GM18870 (cell line): ENCODE measurements around the gene CDH23.

Source experiments
- ATAC-seq: cut with Tn5 transposase; IDR thresholded peaks from one replicate; pipeline ENCODE4 v1.9.1; 2021; ENCODE audit warnings: moderate library complexity; ENCODE audit not compliant: unreplicated experiment

The CDH23 gene

DNA sequence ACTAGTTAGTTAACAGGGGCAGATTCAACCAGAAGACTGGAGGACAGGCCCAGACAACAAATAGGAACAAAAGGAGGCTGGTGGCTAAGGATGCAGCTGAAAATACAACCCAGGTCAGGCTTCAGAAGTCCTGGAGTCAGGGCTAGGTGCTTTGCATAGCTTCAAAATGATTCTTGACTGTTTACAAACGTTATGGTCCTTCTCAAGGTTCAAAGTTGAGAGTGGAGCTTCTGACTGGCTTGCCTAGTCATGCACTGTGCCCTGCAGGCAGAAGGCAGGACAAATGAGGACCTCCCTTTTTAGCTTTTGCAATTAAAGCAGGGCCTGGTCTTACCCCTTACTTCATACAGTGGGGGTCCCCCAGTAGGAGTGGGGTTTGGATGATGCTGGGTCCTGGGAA is 4.4 kb upstream of the CDH23 start:
- ATAC-seq: no peak

DNA sequence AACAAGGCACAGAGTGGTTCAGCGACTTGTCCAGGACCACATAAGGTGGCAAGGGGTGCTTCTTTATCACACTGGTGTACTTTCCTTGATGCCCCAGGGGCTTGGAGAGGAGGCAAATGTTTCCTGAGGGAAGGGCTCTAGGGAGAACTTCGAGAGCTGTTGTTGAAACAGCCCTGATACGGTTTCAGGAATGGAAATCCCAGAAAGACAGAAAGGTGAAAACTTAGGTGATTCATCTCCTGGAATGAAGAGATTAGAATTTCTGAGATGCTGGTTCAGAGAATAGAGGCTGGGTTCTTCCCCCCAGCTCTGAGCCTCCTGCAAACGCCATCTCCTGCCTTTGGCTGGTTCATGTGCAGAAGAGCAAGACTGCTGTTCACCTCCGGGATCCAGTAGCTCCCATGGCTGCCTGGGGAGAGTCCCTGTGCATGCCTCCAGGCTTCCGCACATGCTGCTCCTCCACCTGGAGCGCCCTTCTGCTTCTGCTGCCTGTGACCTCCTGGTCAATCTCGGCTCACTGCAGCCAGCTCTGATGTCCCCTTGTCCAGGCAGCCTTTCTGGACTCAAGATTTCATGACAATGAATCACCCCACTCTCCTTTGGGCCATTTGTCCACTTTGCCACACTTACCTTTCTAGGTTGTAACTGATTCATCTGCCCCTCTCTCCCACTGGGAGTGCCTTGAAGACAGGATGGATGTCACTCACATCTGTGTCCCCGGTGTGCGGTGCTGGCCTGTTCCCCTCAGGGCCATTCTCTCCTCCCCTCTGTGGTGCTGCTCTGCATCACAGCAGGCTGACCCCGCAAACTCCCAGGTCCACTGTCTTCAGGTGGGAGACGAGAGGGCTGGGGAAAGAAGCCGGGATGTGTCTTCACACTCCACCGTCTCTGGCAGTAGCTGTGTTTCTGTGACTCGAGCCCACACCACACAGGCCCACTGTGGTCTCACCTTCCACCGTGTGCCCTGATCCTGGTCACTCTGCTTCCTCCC is 3.6 kb upstream of the CDH23 start:
- no peak for ATAC-seq

DNA sequence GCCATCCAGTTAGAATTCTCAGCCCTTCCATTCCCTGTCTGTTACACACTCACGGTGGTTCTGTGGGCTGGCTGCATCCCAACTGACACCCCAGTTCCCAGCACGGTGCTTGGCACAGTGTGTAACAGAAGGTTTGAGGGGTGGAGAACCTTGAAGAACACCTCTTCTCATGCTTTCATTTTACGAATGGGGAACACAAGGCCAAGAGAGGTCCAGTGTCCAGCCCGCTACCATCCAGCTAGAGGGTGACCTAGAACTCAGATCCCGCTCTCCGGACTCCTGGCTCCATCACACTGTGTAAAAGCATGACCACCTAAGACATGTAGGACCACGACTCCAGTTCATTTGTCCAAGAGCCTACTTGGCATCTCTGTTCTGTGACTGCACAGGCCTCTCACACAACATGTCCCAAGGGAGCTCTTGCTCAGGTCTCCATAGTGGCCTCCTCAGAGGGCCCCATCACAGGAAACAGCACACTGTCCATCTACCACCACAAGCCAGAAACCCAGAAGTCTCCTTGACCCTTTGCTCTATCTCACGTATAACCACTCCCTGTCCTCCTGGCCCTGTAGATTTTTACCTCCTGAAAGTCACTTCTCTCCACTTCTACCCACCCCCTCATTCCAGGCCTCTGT is 2.8 kb upstream of the CDH23 start:
- ATAC-seq: no peak

DNA sequence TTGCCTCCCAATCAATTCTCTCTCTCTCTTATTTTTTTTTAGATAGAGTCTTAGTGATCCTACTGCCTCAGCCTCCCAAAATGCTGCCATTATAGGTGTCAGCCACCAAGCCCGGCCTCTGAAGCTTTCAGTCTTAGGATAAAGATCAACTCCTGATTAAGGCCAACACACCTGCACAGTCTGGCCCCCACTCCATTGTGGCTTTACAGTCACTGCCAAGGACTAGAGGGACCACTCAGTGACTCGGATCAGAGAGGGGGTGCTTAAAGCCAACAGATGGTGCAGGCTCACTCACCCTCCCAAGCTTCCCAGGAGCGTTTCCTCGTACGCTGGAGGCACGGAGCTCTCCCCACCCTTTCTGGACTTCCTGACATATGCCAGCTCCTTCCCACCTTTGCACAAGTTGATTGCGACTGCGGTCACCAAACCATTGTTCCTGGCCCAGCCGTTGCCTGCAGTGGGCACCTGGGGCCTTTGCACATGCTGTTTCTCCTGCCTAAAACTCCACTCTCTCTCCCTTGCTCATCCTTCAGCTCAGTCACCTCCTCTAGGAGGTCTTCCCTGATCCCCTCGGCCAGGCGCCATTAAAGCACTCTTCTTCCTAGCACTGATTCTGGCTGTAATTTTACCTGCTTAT is 1.7 kb upstream of the CDH23 start:
- no peak for ATAC-seq

DNA sequence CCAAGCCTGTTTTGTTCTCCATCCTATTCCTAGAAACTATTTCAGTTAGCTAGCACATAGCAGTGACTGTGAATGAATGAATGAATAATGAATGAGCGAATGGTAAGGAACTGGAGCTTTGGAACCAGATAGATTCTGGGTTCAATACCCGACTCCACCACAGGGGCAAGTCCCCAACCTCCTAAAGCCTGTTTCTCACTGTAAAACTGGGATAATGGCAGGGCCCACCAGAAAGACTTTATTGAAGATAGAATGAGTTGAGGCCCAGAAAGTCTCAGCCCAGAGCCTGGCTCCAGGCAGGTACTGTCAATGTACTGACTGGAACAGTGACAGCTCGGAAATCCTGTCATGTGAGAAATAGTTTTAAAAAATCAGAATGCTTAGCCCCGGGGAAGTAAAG is 1.1 kb upstream of the CDH23 start:
- ATAC-seq: no peak

DNA sequence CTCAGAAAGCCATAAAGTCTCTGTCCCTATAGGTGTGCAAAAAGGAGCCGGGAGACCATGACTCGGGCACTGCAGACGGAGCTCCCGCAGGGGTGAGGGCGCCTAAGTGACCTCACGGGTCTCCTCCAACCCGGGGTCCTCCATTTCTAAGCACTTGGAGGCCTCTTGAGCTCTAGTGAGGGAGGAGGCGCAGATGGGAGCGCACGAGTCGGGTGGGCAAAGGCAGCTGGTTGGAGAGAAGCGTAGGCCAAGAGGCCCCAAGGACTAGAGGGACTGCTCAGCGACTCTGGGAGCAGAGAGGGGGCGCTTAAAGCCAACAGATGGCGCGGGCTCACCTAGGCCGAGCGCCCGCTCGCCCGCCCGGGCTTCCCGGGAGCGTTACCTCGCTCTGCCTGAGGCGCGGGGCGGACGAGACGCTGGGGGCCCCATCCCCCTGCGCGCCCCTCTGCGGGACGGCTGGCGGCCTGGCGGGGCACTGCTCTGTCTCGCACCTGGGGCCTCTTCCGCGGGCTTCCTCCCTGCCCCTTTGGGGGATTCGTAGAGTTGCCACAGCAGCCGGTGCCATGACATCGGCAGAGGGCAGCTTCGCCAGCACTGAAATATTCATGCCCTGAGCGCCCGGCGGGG is 523 bp upstream of the CDH23 start:
- no peak for ATAC-seq

DNA sequence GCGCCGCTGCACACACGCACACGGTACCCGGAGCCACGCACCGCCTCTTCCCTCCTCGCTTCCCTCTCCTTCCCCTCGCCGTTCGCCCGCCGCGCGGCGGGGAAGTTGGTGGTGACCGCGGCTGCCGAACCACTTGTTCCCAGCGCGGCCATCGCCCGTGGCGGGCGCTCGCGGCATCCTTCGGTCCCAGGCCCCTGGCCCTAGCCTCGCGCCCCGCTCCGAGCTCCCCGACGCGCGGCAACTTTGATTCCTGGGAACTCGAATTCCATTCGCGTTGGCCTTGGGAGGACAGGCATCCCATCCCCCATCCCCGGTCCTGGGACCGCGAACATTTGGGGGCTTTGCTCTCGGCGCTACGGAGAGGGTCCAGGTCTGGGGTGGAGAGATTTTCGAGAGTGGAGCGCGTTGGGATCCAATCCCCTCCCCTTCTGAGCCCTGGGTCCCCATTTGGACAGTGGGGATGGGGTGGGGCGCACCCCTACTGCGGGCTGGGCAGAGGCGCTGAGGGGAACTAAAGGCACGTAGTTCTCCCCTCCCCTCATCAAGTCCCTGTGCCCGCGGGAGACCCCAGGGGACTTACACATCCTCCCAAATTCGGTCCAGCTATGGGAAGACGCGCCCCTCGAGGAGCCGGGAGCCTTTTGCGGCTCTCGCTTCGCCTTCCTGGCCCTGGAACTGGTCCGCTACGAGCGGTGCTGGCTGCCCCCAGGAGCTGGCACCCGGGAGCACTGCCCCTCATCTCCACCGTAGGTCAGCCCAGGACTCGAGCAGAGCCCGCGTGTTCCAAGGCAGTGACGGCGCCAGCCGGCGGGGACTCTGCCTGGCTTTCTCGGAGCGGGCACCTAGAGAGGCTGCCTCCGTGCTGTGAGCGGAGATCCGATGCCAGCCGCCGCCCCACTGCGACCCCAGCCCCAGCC is 834 bp downstream of the CDH23 start:
- ATAC-seq: no peak

DNA sequence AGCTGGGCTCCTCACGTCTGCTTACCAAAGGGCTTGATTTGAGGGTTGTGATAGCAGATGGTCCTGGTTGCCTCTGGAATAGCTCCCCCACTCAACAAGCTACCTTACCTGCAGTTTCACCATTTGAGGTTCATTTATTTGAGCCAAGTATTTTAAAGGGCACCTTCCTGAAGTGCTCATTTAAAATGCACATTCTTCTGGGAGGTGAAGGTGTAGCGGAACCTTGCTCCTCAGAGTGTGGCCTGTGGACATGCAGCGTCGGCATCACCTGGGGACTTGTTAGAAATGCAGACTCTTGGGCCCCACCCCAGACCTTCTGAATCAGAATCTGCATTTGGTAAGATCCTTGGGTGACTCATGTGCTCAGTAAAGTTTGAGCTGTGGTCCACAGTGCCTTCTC is 2.3 kb downstream of the CDH23 start:
- no peak for ATAC-seq

DNA sequence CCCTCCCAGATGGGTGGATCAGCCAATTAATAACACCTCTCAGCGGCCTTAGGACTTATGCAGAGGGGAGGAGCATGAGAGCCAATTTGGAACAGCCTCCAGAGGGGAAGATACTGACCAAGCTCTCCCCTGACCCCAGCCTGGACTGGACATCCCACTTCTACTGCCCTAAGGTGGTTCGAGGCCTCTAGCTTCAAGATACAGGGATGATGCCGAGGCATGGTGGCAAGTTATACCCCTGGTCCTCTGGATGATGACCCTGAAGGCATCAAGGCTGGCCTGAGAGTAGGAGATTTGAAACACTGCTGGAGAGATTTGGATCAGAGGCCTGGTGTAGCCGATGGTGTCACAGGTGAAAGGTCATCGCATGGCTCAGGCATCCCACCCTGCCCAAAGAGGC is 3.2 kb downstream of the CDH23 start:
- ATAC-seq: no peak

DNA sequence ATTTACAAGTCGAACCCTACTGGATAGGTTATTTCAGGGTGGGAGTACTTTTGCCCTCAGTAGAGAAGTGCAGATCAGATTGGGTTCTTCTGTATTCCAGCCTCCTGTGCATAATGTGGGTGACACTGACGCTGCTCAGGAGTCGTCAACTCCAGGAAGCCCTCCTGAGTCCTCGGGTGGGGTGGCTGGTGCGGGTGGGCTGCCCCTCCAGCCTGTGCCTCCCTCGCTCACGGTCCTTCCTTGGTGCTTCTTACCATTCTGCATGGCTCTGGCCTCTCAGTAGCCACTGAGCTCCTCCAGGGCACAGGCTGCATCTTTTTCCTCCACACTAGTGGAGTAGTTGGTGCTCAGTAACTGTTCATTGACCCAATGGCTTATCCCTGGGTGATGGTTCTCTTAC is 4.3 kb downstream of the CDH23 start:
- no peak for ATAC-seq

DNA sequence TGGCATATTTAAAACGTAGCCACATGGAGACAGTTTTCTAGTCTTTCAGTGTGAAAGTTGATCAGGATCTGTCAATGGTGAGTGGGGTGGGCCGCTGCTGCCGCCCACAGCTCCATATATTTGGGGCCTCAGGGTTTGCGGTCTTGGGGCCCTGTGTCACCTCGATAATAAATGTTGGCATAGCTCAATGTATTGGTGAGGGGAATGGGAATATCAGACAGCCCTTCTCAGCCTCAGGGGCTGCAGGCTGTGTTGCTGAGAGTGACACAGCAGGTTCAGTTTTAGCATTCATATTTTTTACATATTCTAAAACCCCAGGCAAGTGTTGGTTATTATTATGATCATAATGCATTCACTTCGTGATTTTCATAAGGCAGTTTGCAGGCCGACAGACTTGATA is 5.3 kb downstream of the CDH23 start:
- no peak for ATAC-seq

DNA sequence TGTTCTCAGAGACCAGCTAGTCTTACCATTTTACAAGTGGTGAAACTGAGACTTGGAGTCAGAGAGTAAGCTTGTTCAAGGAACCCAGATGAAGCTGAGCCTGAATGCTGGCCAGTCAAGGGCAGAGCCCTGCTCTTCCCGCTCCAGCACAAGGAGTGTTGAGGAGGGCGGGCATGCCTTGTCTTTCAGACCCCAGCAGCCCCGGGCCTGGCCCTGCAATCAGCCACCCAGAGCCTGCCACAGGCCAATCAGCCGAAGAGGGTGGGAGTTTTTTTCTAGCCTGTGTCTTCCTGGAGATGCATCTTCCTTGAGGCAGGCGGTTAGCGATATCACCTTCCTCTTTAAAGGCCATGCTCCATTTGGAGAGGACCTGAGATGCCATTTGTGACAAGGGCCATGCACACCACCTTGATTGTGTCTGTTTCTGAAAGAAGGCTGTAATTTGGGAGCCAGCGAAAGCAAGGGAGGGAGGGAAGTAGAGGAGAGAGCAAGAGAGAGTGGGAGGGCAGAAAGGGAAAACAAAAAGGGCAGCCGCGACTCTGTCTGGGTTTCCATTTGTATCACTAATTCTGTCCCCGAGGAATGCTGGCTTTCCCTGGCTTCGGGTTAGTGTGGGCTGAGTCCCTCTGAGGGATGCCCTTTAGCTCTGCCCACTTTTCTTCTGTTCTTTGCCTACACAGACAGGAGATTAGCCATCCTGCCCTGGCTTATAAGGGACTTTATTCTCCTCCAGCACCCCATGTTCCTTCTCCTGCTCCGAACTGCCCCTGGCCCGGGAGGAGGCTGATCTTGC is 8.0 kb downstream of the CDH23 start:
- ATAC-seq: no peak

DNA sequence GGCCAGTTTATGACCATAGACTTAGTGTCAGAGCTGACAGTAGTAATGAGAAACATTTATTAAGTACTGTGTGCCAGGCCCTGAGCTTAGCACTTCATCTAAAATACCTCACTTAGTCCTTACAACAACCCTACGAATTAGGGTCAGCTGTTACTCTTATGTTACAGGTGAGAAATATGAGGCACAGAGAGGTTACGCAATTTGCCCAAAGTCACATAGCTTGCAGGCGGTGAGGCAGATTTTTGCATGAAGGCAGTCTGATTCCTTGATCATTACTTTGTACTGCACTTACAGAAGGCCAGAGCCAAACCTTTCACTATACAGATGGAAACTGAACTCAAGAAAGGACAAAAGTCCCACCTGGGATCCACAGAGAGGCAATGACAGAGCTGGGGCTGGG is 10.2 kb downstream of the CDH23 start:
- no peak for ATAC-seq

DNA sequence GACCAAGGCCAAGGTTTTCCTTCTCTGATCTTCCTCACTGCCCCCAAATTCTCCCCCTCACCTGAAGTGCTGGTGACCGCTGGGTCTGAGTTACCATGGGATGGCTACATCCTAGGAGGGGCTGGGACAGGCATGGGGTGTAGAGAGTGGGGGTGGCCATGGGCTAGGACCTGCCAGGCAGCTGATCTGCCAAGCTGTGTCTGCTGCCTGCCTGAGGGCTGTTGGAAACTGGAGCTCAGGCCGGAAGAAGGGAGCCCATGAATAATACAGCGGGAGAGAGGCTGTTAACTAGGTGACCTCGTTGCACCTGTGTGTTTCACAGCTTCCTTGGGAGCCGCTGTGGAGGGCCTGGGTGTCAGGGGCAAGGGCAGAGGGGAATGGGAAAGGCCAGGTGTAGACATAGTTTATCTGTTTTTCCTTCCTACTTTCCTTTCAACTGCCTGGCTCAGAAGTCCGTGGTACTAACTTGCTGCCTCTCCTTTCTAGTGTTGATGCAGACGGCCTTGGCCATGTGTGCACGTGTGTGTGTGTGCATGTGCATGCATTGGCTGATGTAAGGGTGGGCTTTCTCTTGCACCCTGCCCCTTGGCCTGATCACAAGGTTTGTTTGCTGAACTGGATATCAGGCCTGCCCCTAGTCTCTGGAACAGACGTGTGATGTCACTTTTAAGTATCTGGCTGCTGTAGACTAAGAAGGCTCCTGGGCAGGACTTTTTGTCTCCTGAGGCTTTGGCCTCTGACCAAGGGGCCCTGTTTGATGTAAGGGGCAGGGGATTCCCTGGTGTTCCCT is 11.9 kb downstream of the CDH23 start:
- no peak for ATAC-seq

DNA sequence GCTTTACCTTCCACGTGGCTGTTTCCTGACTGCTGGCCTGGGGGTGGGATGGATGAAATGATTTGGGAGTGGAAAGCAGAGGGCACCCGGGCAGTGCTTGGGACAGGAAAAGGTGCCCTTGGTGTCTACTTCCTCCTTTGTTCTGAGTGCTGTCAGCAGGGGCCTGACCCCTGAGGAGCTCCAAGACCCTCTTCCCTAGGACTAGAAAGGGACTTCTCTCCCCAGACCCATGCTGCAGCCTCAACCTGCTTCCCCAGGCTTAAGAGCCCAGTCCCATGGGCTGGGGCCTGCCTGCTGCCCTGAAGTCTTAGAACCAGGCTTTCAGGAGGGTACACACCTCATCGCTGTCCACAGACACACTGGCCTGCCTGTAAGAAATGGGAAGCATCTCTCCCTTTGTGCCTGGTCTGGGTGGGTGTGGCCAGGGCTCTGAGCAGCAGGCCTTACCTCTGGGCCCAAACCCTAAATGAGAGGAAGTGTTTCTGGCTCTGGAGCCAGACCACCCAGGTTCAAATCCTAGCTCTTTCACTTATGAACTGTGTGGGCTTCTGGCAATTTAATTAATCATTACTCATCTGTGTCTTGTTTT is 12.9 kb downstream of the CDH23 start:
- ATAC-seq: no peak

DNA sequence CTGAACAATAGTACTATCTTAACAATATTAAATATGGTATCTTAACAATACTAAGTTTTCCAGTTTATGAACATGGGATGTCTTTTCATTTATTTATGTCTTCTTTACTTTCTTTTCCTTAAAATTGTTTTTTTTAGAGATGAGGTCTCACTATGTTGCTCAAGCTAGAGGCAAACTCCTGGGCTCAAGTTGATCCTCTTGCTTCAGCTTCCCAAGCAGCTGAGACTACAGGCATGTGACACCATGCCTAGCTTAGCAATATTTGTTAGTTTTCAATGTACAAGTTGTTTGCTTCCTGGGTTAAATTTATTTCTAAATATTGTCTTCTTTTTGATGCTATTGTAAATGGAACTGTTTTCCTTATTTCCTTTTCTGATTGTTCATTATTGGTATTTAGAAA is 16.9 kb downstream of the CDH23 start:
- no peak for ATAC-seq

DNA sequence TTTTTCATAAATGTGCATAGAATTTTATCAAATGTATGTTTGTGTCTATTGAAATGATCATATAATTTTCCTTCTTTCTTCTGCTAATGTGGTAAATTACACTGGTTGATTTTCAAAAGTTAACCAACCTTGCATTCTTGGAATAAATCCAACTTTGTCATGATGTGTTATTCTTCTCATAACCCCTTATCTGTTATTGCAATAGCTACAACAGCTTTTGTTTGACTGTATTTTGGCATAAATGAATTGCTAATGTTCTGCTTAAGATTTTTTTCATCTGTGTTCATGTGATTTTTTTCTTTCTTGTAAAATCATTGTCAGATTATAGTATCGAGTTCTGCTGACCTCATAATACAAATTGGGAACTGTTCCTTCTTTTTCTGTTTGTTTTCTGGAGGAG is 17.6 kb downstream of the CDH23 start:
- ATAC-seq: no peak

DNA sequence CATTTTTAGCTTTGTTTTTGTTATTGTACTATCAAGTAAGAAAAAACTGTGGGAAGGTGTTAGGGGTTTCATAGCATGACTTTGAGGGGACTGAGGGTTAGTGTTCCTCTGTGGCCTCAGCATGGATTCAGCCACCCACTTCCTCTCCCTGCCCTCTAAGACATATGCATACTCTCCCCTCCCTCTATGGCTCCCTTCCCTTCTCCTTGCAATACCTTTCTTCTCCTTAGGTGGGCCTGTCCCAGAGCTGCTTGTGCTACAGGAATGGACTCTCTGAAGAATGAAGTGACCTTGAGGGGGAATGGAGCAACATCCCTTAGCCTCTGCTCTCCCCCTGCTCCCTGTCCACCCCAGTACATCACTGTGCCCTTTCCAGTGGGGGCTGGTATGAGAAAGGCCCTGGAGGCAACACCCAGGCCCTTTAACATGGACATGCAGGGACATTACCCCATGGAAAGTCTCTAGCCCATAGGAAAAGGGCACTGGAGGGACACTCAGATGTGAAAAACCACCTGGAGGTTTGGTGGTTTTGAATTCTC is 22.4 kb downstream of the CDH23 start:
- no peak for ATAC-seq
